22Rv1 (cell line): ENCODE measurements around the gene DSC1.

Experiments
- H3K27ac ChIP-seq: fragments of 450-650 bp; 2 replicates; pipeline ENCODE4 v1.5.1; 2017
- CTCF ChIP-seq: fragments of 450-650 bp; IDR thresholded peaks from 2 replicates; pipeline ENCODE4 v1.5.1; 2017; ENCODE audit warnings: mild to moderate bottlenecking
- ZFX ChIP-seq: fragments of 450-650 bp; IDR thresholded peaks from 2 replicates; pipeline ENCODE4 v1.6.1; 2017; ENCODE audit warnings: antibody characterized with exemption, borderline replicate concordance

DSC1 gene

GRCh38 chr18:31079973-31080372 is 82.7 kb downstream of the DSC1 start:
- TF ChIP-seq CTCF (no peak), ZFX (no peak)
- no peak overlapping the region for H3K27ac ChIP-seq
